GM12892 (cell line): ENCODE measurements around the gene MICAL1.

Experiments
- DNase-seq: peaks from one replicate; pipeline ENCODE4 v3.0.0; 2011; ENCODE audit not compliant: insufficient read length
- FAIRE-seq: peaks from 2 replicates; lab custom pipeline; 2011; peaks lifted over from hg19 to GRCh38; lab: Jason Lieb, UNC
- POLR2A ChIP-seq: IDR thresholded peaks from 2 replicates; pipeline ENCODE4 v1.6.1; 2011; ENCODE audit warnings: low read depth, low read length, control low read depth
- POLR2AphosphoS5 ChIP-seq: IDR thresholded peaks from 2 replicates; pipeline ENCODE4 v1.6.1; 2011; ENCODE audit warnings: low read depth, low read length, control low read depth
- TAF1 ChIP-seq: IDR thresholded peaks from 2 replicates; pipeline ENCODE4 v1.6.1; 2011; ENCODE audit warnings: low read depth, mild to moderate bottlenecking, control low read depth, low read length, borderline replicate concordance

The MICAL1 gene

DNA sequence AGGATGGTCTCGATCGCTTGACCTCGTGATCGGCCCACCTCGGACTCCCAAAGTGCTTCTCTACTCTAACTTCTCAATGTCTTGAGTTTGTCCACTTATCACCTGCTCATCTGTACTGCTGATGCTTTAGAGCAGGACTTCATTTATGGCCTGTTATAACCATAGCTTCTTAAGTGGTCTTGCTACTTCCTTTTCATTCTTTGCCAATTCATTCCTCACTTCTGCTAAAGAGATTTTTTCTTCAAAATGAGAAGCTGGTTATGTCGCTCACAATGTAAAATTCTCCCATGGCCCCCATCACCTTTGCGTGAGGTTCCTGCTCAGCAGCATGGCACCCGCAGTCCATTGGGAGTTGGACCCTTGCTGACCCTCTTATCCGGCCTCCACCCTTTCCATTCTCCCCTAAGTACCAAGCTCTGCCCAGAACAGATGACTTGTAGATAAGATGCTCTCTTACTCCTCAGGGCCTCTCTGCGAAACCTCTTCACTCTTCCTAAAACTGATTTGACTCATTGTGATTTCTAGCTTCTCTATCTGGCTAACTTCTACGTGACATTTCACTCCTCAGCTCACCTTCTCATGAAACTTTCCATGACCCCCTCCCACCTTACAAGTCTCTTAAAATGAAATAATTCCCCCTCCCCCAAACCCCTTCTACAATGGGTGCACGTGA, 59.4 kb downstream of the MICAL1 start:
- DNase-seq (no peak), FAIRE-seq (no peak)

More for the DNA sequence above, 59.4 kb downstream of the MICAL1 start:
- TF ChIP-seq TAF1 (no peak), POLR2A (no peak), POLR2AphosphoS5 (no peak)
